ENCODE results near the gene TTPAL.

The TTPAL gene

DNA sequence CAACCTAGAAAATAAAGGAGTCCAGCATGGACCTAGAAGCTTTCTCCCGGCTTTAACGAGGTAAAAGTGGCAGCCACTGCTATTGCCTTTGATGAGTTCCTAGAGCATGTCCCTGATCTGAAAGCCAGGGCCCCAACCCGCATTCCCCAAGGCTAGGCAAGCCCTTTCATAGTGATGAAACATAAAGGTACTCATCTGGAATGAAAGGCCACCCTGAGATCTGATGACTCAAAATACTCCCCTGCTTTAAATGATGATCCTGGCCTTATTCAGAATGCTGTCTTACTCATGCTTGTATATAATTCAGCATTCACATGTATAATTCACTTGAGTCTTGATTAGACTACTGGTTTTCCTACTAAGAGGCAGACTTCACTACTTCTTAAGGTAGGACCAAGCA lies 21.3 kb downstream of the TTPAL start:
- no peak for DNase-seq

DNA sequence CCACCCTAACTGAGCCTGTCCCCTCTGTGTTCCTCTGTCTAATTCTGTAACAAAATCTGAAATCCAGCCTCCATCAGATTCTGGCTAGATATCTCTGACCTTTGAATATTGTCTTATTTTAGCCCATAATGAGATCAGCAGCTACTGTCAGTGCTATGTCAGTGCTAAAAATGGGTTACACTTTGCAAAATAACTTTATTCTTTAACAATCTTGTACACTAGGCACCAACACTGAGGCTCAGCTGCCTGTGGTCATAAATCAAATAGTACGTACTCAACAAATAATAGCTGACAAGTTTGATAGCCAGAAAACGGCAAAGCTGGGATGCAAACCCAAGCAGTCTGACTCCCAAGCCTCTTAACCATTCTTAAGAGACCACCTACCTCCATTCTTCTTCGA lies 22.1 kb downstream of the TTPAL start:
- DNase-seq, result no peak

DNA sequence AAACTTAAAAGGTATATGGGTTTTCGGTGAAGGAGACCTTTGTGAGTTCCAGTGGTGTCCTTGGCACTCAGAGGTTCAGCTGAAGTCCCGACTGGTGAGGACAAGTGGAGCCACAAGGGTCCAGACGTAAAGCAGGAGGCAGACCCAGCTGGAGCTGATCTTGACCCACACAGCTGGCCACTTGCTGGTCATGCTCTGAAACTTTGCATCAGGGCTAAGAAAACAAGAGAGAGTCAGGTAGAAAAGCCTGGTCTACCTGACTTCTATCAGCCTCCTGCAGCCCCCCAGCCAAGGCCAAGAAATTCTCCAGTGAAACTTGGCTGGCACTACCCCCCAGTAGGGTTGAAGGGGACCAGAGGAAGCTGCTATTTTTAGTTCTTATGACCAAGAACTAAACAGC lies 24.5 kb downstream of the TTPAL start:
- no peak for DNase-seq

DNA sequence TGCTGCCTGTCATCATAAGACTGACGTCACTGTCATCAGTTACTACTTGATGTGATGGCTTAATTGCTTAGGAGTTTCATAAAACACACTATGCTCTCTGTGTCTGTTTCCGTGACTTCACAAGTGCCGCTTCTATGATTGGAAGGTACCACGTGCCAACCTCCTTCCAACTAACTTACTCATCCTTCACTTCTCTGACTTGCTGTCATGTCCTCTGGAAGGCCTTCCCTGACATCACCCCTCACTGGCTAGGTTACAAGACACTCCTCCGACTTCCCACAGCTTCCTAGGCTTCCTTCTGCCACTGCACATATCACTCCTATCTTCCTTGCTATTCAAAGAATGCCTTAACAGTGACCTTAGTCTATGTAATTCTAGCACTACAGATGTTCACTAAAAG lies 25.8 kb downstream of the TTPAL start:
- no peak for DNase-seq

DNA sequence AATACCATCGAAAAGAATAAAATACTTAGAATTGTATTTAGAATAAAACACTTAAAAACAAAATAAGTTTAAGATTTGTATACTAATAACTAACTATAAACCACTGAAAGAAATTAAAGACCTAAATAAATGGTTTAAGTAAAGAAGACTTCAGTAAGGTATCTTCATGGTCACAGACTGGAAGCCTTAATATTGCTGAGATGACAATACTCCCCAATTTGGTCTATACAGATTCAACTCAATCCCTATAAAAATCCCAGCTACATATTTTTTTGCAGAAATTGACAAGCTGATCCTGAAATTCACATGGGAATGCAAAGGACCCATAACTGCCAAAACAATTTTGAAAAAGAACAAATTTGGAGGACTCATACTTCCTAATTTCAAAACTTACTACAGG lies 27.3 kb downstream of the TTPAL start:
- no peak for DNase-seq

DNA sequence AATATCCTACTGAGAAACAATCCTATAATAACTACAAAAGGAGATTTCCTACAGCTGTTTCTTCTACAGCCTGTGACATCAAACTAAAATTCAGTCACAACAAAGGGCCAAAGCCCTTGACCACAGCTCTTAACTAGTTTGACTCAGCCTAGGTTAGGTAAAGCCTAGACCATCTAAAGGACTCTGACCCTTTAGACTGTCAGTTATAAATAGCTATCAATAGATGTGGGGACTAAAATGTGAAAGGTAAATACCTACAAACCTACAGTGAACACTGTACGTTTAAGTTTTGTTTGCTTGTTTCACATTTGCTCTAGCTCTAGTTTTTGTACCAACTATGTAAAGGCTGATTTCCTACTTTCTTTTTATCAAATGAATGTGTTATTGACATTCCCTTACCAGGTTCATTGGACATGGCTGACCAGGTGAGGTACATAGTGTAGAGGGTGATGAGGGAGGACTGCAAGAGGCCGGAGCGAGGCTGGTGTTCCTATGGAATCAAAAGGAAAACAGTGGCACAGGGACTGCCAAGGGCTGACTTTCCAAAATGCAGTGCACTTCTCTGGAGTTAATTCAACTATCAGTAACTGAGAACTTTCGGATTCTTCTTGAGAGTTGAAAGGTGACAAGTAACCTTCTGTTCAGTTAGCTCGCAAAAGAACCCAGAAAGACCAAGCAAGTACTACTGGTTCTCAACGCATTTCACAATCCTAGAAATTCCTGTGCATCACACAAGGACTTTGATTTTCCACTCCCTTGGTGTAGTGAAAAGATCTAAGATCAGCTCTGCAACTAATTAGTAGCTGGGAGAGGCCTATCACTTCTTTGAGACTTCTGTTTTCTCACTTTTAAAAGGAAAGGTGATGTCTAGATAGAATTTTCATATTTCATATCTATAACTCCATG lies 29.0 kb downstream of the TTPAL start:
- DNase-seq, result no peak

DNA sequence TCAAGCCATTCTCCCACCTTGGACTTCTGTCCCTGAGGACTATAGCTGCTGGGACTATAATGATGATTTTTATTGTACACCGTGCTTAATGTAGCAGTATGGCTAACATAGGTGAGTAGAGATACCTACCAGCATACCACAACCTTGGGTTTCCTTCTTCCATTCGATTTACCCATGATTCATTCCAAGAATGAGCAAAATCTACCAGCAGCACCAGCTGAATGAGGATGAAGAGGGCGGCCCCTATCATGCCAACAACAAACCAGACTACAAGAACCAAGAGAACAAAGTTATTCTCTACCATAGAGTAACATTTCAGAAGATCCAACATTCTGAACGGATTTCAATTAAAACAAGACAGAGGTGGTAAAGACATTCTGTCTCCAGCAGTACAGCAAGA lies 34.1 kb downstream of the TTPAL start:
- DNase-seq, result no peak

DNA sequence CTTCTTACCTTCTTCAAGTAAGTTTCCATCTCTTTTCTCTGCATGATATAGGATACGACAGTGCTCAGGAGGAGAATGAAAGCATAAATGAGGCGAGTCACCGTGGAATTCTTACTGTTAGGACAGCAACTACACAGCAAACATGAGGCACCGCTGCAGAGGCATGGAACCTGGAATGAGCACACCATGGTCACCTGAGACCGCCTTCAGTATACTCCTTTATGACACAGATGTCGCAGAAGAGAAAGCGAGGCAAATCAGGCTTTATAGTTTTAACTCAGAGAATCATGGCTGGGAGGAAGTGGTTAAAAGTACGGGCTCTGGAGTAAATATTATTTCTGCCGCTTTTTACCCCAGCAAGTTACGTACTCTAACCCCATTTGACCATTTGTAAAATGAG lies 38.2 kb downstream of the TTPAL start:
- no peak for DNase-seq

DNA sequence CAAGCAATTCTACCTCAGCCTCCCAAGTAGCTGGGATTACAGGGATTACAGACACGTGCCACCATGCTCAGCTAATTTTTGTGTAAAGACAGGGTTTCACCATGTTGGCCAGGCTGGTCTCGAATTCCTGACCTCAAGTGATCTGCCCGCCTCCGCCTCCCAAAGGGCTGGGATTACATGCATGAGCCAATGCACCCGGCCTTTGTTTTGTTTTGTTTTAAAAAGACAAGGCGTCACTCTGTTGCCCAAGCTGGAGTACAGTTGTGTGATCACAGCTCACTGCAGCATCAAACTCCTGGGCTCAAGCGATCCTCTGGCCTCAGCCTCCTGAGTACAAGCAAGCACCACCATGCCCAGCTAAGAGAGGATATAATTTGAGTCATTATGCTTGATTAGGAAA lies 40.8 kb downstream of the TTPAL start:
- no peak for DNase-seq

DNA sequence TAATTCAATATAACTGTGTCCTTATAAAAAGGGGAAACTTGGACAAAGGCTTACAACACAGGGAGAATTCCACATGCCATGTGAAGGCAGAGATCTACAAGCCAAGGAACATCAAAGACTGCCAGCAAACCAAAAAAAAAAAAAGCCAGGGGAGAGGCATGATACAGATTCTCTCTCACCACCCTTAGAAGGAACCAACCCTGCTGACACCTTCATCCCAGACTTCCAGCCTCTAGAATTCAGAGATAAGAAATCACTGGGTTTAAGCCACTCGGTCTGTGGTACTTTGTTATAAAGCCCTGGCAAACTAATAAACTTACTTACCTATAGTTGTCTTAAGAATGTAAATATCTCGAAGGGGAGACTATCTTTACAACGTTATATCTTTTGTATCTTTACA lies 41.8 kb downstream of the TTPAL start:
- DNase-seq, result no peak

DNA sequence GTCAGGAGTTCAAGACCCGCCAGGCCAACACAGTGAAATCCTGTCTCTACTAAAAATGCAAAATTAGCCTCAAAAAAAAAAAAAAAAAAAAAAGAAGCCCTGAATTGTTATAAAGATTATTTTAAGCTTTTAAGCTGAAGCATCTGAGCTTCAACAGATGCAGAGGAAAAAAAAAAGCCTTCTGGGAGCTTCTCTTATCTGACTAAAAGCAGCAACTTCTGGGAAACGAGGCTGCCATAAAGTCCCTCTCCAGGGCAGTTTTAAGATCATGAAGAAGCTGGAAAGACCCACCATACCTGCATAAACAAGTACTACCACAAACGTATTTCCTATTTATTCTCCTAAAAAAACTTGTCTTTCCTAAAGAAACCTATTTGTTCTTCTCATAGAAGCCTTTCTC lies 42.6 kb downstream of the TTPAL start:
- no peak for DNase-seq

DNA sequence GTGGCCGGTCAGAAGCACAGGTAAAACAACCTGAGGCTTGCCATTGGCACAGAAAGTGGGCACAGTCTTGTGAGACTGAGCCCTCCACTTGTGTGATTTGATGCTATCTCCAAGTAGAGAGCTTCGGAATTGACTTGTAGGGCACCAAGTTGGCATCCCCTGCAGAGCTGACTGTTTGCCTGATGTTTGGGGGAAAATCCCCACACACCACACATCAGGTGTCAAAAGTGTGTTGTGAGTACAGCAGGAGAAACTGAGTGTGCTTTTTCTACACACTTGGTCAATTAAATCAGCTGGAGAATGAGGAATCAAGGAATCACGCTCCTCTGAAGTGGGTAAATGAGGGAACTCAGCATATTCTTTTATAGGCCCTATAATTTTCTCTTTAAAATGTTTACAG lies 45.2 kb downstream of the TTPAL start:
- no peak for DNase-seq

DNA sequence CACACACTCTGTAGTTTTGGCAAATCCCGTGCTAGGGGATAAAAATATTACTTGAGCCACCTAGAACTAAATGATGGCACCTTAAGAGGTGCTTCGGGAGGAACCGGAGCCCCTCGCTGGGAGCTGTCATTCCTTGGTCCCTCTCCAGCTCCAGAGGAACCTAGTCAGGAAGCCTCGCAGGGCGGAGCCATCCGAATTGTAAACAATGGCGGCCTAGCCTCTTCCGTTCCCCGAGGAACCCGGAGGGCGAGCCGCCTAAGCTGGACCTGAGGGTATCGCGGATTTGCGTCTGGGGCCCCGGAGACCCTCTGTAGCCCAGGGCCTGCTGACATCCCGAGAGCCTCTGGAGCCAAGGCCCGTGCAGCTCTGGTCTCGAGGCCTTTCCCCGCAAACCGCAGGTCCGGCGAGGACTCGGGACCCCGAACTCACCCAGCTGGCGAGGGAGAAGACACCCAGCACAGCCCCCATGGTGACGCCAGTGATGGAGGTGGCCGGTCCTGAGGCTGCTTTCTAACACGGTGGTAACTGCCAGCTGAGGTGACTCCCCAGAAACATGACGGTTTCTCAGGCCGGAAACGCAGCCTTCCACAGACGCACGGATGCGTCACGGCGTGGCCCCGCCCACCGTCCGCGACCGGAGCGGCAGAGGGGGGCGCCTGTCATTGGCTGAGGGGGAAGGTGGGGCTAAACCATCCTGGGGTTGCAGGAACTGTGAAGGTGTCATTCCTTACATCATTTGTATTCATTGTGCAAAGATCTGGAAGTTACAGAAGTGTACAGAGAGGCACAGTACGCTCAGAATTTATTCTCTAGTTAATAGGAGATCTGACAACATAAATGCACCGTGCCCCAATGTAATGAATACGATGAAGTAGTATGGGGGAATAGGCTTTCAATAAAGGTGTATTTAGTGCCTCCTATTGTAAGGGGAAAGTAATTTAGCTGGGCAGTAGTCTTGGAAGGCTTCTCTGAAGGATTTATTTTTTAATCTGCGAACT lies 46.1 kb downstream of the TTPAL start, which contains the start of gene SERINC3:
SERINC3 (minus strand) TSS at position 587 of the 998 bp plus-strand sequence; CDS start at position 468, 119 bp downstream.
- peak; percentile 83 for DNase-seq

DNA sequence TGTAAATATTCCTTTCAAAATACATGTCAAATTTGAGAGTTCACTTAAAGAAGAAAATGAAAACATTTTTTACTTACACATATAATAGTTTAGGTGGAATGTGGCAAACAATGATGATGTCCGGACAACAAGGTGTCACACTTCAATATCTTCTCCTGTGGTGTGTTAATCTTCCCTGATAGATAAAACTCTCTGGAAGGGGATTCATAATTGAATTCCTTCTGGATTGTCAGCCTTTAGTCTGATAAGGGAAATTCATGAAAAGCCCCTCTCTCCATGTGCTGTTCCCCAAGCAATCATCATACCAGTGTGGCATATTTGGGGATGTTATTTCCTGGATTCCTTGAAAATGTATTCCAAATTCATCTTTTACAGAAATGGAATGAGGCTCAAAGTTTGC lies 47.2 kb downstream of the TTPAL start:
- no peak for DNase-seq

DNA sequence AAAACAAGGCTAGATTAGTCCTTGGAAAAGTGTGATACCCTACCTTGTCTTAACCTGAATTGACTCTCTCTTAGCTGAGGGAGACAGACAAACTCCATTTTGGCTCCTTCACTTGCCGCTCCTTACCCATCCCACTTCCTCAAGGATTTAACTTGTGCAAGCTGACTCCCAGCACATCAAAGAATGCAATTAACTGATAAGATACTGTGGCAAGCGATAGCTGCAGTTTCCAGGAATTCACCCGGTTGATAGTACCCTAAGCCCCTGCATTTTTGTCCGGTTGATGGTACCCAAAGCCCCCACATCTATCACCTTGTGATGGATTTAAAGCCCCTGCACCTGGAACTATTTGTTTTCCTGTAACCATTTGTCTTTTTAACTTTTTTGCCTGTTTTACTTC lies 48.1 kb downstream of the TTPAL start:
- no peak for DNase-seq

DNA sequence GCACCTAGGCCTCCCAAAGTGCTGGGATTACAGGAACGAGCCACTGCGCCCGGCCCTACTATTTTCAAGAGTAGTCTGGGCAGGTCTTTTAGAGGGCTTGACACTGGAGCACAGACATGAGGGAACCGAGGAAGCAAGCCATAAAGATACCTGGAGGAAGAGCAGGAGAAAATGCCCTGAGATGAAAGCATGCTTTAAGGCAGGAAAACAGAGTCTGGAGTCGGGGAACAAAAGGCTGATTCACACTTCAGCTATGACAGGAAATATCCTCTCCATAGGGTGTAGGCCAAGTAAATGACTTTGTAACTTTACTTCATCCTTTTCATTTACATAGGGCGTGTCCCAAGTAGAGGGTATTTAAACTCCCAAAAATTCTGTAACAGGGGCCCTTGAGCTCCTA lies 50.5 kb downstream of the TTPAL start:
- no peak for DNase-seq

DNA sequence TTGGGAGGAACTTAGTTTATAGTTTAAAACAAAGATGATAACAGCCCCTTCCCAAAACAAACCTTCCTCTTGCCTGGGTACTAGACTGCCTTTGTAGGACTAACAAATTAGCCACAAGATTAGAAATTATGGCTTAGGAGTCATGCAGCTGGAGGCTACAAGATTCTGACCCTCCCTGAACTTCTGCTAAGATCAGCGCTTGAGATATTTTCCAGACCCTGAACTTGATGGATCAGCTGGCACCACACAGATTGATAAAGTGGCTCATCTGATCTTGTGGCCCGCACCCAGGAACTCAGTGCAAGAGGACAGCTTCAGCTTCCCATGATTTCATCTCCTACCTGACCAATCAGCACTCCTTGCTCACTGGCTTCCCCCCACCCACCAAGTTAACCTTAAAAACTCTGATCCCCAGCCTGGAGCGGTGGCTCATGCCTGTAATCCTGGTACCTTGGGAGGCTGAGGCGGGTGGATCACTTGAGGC lies 52.1 kb downstream of the TTPAL start:
- DNase-seq, result no peak

DNA sequence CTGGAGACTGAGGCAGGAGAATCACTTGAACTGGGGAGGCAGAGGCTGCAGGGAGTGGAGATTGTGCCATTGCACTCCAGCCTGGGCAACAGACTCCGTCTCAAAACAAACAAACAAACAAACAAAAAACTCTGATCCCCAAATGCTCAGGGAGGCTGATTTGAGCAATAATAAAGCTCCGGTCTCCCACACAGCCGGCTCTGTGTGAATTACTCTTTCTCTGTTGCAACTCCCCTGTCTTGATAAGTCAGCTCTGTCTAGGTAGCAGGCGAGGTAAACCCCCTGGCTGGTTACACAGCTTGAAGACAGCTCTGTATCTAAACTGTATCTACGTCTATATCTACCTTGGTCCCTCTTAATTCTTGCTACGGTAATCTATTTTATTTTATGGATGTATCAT lies 52.6 kb downstream of the TTPAL start:
- DNase-seq, result no peak

DNA sequence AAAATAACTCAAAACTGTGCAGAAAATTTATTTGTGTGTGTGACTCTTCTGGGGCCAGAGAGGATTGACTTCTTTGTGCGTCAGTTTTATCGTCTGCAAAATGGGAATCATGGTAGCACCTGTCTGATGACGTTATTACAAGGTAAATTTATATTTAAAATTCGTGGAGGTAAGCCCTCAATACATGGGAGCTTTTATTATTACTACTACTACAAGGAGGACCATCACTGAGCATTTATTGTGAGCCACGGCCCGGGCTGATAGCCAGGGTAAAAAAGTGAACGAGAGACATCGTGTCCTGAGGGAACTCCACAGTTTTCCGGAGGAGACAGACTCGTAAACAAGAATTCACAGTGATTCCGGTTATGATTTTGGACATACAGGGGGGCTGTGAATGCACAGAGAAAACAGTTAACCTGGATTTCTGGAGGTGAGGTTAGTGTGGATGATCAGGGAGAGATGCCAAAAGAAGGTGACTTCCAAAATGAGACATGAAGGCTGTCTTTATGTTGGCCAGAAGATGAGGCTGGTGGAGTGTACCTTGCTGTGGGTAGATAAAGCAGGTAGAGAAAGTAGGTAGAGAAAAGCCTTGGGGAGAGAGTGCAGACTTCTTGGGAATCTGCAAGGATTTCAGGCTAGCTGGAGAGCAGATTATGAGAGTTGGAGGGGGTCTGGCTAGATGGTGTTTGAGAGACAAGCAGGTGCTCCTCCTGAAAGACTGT lies 56.7 kb downstream of the TTPAL start:
- peak; percentile 26 for DNase-seq

DNA sequence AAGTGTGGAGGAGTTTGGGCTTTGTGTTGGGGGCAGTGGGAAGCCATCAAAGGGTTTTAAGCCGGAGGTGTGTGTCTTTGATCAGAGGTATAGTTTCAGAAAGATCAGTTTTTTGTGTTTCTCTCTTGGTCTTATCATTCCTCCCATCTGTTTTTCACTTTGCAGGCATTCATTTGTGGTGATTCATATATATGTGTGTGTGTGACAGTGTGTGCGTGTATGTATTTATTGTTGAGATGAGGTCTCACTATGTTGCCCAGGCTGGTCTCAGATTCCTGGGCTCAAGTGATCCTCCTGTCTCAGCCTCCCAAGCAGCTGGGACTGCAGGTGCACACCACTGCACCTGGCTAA lies 57.3 kb downstream of the TTPAL start:
- no peak for DNase-seq

DNA sequence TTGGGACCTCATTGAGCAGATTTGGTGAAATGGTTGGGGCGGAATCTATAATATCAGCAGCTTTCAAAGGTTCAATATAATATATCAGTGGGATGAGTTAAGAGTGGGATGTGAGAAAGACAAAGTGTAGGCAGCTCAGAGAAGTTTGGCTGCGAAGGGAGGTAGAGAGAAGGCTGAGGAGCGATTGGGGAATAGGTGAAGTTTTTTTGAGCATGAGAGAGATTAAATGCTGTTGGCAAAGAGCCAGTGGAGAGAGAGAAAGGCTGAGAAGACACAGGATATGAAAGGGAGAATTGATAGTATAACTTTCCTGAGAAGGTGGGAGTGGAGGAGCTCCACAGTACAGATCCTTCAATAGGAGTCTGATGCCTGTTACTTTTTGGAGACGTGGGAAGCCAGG lies 58.3 kb downstream of the TTPAL start:
- no peak for DNase-seq

DNA sequence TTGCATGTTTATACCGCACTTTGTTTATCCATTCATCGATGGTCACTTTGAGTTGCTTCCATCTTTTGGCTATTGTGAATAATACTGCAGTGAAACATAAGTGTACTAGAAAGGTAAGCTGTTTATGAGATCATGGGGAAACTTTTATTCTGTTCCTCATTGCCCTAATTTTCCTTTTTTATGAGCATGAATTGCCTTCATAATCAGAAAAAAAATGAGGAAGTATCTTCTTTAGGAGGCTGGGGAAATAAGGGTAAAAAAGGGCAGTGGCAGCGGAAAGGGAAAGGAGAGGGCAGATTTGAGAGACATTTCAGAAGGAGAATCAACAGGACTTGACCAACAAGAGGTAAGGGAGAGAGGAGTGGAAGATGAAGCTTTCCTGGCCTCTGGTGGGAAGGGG lies 60.5 kb downstream of the TTPAL start:
- no peak for DNase-seq

DNA sequence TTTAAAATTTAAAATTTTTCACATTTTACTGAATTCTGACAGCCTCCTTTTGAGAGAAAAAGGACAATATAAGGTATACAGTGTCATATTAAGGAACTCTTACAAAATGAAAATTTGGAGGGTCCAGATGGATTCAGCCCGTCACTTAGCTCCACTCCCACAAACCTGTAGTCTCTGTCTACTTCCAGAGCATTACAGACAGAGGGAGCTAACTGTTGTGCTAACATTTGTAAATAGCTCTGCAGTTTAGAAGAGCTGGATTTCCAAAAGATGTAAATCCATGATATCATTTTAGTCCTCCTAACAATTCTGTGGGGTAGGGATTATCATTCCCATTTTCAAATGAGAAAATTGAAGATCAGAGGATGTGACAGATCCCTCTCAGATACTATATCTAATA lies 62.3 kb downstream of the TTPAL start:
- no peak for DNase-seq
